Stimulated activated CD4-positive, alpha-beta T cell treated with anti-CD3 and anti-CD28 coated beads, Interleukin-1b, Interleukin-23, amount 100 ng/mL, for 24 hours (primary cell): ENCODE measurements around the gene RBM47.
"Not testable (repeated sequence)": the region's sequence is repeated elsewhere in the genome, so short reads cannot be mapped to it uniquely, and the experiment has no call there.

Experiments
- DNase-seq, 4 experiments: peaks; one replicate each; pipeline ENCODE4 v3.0.0-alpha.2; 2020; ENCODE audit warnings: low read depth in 4 of 4, low spot score in 1 of 4

Gene RBM47

GRCh38 chr4:40544221-40544620 is 85.4 kb downstream of the RBM47 start:
- DNase-seq: no peak

DNA sequence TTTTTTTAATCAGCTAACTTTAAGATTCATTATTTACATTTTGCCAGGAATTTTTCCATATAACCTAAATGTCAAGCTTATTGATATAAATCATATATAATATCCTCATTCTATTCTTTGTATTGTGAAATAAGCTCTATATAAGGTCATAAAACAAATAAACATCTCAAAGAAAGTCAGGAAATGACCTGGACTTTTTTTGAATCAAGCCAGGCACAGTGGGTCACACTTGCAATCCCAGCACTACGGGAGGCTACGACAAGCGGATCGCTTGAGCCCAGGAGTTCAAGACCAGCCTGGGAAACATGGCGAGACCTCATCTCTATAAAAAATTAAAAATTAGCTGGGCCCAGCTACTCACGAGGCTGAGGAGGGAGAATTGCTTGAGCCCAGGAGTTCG is 88.9 kb downstream of the RBM47 start:
- DNase-seq: no peak

DNA sequence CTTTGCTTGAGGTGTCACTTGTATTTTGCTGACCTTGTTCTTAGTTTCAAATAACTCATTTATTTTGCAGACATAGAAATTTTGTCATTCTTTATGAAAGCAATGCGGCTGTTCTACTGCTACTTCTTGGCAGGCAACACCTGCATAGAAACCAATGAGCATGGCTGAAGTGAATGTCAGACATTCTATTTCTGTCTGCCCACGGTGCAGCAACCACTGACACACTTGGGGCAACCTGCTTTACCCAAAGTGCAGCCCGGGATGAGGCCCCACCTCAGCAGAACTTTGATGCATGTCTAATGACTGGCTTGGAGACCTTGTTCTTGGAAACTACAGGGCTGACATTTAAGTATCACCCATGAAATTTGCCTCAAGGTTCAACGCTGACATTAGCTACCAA is 93.6 kb downstream of the RBM47 start:
- DNase-seq: no peak

DNA sequence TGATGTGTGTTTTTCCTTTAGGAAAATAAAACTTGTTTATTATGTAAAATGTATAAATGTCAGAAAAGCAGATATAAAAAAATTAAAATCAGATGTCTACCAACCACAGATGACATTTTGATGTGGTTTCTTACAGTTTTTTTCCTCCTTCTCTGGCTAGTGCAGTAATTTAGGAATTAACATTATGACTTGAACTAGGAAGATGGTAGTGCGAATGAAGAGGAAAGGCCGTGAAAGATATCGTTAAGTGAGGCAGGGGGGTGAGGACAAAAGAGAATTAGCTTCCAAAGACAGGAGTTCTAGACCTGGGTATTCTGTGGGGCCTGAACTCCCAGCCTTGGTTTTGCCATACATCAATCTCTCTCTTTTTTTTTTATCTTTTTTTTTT is 98.0 kb downstream of the RBM47 start:
- DNase-seq: no peak

DNA sequence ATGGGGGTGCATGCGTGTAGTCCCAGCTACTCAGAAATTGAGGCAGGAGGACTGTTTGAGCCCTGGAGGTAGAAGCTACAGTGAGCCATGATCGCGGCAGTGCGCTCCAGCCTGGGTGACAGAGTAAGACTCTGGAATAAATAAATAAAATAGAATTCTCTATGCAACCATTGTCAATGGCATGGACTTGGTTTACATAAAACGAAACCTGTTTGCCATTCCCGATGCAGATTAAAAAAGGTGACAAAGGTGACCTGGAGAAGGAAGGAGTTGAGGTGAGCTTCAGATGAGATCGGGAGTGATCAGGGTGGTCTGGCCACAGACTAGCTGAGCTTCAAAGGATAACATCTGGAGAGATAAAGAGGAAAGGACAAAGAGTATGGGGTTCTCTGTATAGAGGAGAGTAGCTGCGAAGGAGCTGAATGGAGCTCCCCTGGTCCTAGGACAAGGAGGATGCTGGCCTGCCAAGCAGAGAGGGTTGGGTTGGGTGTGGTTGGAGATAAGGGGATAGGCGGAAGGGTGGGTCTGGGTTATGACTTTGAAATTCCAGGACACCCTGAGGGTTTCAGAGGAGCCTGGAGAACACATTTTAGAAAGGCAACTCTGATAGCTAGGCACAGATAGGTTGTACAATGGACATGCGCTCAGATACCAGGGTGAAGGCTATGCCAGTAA is 98.6 kb downstream of the RBM47 start:
- DNase-seq: no peak

- DNase-seq: no peak
Measured at GRCh38 chr4:40526741-40527140, 102.9 kb downstream of the RBM47 start.

DNA sequence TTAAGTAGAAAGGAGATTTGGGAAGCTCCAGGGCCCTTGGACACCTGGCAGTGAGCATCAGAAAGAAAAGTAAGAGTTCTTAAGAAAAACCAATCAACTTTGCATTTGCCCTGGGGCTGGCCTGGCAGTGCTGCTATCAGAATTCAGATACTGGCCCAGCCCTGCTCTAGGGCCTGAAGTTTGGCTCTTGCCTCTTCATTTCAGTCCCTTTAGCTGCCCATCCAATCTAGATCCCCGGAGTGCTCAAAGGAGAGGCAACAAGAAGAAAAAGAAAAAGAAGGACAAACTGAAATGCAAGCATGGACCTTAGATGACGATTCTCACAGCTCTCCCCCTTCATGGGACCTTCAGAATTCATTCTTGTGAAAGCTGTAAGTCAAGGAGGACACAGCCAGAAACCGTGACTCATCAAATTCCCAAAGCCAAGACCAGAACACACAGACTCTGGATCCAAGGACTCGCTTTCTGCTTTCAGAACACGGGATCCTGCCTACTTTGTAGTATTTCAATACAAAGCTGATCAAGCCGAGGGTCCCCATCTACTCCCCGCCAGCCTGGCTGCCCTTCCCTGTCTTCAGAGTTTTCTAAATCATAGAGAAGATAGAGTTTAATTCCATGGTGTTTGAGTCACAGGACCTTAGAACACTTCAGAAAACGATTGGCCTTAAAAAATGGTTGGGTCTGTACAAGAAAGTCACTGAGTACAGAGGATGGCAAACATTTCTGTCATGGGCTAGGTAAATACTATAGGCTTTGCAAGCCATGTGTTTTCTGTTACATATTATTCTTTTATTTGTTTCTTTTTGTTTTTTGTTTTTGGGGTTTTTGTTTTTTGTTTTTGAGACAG is 103.7 kb downstream of the RBM47 start:
- DNase-seq: no peak

DNA sequence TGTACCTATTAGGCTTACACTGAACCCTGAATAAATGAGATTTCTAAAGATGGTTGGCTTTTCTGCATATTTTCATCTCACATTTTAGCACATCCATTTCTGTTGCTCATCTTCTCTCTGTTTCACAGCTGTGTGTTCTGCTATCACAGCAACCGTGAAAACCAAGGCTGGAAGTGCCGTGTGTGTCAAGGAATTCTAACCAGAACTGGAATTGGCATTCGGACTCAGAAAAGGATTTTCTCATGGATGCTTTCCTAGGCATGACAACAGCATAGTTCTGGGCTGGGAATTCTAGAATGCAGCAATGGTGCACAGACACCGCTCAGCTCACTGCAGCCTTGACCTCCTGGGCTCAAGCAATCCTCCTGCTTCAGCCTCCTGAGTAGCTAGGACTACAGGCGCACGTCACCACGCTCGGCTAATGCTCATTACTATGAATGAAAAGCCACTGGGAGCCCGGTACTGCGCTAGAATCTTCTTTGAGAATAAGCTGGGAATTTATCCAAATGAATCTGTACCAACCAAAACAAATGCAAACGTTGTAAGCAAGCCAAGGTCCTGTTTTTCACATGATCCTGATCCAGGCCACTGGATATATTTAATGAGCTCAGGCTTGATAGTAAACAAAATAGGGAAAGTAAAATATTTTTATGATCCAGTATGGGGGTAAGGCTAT is 105.2 kb downstream of the RBM47 start:
- no peak for DNase-seq

GRCh38 chr4:40523581-40523980 is 106.1 kb downstream of the RBM47 start:
- no peak for DNase-seq

DNA sequence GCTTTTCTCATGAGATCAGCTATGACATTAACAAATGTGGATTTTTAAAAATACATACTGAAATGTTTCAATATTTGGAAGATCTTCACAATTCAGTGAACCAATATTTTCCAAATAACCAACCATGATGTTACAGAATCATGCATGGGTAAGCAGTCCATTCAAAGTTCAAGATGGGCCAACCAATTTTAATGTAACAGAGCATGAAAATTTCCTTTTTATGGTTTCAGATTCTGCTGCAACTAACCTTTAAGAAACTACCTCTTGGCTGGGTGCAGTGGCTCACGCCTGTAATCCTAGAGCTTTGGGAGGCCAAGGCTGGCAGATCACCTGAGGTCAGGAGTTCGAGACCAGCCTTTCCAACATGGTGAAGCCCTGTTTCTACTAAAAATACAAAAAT is 107.7 kb downstream of the RBM47 start:
- no peak for DNase-seq

- DNase-seq: no peak
Measured at GRCh38 chr4:40520533-40520932, 109.1 kb downstream of the RBM47 start.

GRCh38 chr4:40517081-40517480 is 112.6 kb downstream of the RBM47 start:
- not testable (repeated sequence) for DNase-seq

- no peak for DNase-seq
Measured at GRCh38 chr4:40516651-40517050, 113.0 kb downstream of the RBM47 start.

GRCh38 chr4:40515398-40516293 is 114.0 kb downstream of the RBM47 start:
- DNase-seq: no peak

DNA sequence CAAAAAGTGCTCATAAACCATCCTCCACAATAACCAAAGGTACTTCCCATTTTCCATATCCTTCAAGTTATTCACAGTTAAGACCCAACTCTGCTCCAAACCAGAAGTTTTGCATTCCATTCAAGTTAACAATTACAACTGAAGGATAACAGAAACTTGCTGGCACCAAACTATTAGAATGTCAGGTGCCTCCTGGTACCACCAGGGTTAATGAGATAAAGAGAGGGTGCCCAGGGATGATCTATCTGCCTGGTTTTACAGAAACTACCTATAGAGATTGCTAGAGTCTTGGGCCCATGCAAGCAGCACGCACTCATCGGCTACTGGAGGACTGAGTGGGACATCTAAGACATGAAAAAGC is 114.6 kb downstream of the RBM47 start:
- no peak for DNase-seq

DNA sequence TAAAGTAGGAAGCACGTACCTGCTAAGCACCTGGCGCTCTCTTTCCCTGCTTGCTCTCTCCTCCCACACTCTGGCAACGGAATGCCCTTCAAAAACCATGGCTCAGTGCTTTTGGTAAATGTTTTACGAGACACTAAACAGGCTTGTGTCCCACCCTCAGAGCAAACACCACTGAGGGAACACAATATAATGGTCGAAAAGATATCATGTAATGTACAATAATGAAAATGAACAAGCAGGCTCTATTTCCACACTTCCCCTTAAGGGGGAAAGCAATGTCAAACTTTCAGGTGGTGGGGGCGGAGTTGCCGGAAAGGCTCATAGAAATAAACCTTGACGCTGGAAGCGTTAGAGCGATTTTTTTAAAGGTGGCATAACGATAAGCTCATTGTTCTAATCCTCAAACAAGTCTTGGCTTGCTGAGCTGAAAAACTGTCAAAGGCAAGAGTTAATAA is 115.1 kb downstream of the RBM47 start:
- no peak for DNase-seq

DNA sequence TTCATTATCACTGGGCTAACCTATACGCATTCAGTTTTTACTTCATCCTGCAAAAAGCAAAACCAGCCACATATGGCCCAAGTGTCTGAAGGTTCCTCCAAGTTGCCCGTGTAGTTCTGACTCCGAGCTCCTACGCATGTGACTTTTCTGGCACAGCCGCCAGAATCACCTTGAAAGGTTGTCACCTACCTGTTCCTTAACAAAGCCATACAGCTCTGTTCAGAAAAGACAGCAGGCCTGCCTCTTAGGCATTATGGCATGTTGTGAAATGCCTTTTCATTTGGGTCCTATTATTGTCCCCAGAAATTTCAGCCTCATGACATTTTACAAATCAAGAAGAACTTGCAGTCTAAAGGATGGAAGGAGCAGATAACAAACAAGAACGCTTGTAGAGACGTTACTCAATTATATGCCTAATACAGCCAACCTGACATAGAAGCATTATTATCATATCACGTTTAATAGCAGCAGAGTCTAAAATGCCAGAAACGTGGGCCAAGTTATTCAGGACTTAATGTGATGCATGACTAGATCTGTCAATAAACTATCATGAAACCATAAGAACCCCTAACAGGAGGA is 118.5 kb downstream of the RBM47 start:
- no peak for DNase-seq

DNA sequence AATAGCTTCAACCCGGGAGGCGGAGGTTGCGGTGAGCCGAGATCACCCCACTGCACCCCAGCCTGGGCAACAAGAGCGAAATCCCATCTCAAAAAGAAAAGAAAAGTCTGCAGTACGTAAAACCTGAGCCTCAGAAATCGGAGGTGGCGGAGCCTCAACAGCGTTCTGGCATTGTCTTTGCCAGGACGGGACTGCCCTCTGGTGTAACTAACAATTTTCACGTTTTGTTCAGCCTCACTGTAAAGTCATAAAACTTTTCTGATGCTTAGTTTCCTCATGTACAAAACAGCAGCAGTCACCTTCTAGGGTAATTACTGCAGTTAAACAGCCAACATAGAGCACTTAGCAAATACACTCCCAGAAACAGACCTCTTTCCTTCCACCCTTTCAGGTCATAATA is 121.7 kb downstream of the RBM47 start:
- no peak for DNase-seq

DNA sequence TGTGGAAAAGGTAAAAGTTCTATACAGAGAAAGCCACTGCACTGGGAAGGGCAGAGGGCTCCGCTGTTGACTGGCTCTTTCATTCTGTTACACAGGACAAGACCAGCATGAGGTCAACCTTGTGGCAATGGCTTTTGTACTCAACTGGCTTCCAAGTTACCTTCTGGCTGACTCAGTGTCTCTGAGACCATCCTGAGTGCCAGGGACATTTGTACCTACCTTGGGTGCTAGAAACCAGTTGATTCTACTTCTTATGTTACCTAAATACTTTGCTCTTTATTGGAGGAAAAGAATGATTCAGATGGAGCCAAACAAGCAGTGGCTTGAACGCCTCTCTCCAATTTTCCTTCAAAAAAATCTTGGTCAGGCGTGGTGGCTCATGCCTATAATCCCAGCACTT is 123.2 kb downstream of the RBM47 start:
- DNase-seq: no peak

GRCh38 chr4:40506066-40506465 is 123.6 kb downstream of the RBM47 start:
- no peak for DNase-seq

GRCh38 chr4:40502934-40503333 is 126.7 kb downstream of the RBM47 start:
- DNase-seq: no peak
